Adipocyte (in vitro differentiated cells): ENCODE results near the gene CABCOCO1.

Experiments used
- DNase-seq: peaks from one replicate; pipeline ENCODE4 v3.0.0-alpha.2; 2015; ENCODE audit warnings: low read depth
- H3K27me3 ChIP-seq: replicated peaks from 2 replicates; pipeline ENCODE4 v1.7.0; 2013; ENCODE audit warnings: mild to moderate bottlenecking, low read length, moderate library complexity; ENCODE audit not compliant: control insufficient read depth, insufficient read depth
- H3K36me3 ChIP-seq: 2 replicates; pipeline ENCODE4 v1.7.0; 2013; ENCODE audit warnings: low read length, mild to moderate bottlenecking, moderate library complexity; ENCODE audit not compliant: control insufficient read depth, insufficient read depth, severe bottlenecking
- H3K4me1 ChIP-seq: 2 replicates; pipeline ENCODE4 v1.7.0; 2013; ENCODE audit warnings: mild to moderate bottlenecking, low read length, moderate library complexity; ENCODE audit not compliant: control insufficient read depth, insufficient read depth
- H3K4me3 ChIP-seq: 2 replicates; pipeline ENCODE4 v1.7.0; 2013; ENCODE audit warnings: mild to moderate bottlenecking, low read length, moderate library complexity
- H3K9ac ChIP-seq: 2 replicates; pipeline ENCODE4 v1.7.0; 2013; ENCODE audit warnings: mild to moderate bottlenecking, low read length, moderate library complexity
- H3K9me3 ChIP-seq: 2 replicates; pipeline ENCODE4 v1.7.0; 2013; ENCODE audit warnings: mild to moderate bottlenecking, low read length, moderate library complexity; ENCODE audit not compliant: control insufficient read depth

Gene CABCOCO1

GRCh38 chr10:61642676-61643075 lies 20.1 kb upstream of the CABCOCO1 start:
- Histone ChIP-seq H3K36me3 (no peaks in the 10 kb centered on the region), H3K4me1 (peaks cover 18% of the 10 kb centered on the region), H3K9ac (no peak overlapping the region), H3K9me3 (no peaks in the 10 kb centered on the region), H3K27me3 (no peaks in the 10 kb centered on the region), H3K4me3 (peak overlapping the region; percentile 67)
- peak; percentile 88 for DNase-seq

- Histone ChIP-seq H3K9me3 (no peaks in the 10 kb centered on the region), H3K4me3 (peak overlapping the region; percentile 67), H3K4me1 (peaks cover 18% of the 10 kb centered on the region), H3K27me3 (no peaks in the 10 kb centered on the region), H3K36me3 (no peaks in the 10 kb centered on the region), H3K9ac (no peak overlapping the region)
- DNase-seq, result peak; percentile 75
These were observed 19.4 kb upstream of the CABCOCO1 start for GRCh38 chr10:61643316-61643751.

- Histone ChIP-seq H3K4me3 (no peak overlapping the region), H3K36me3 (no peaks in the 10 kb centered on the region), H3K4me1 (no peaks in the 10 kb centered on the region), H3K9me3 (no peaks in the 10 kb centered on the region), H3K9ac (no peak overlapping the region), H3K27me3 (no peaks in the 10 kb centered on the region)
- DNase-seq, result no peak
These were observed 9.0 kb upstream of the CABCOCO1 start for GRCh38 chr10:61653699-61654098.

GRCh38 chr10:61655335-61655851 lies 7.3 kb upstream of the CABCOCO1 start:
- no peak overlapping the region for H3K4me3 ChIP-seq
- no peaks in the 10 kb centered on the region for H3K36me3 ChIP-seq
- H3K9ac ChIP-seq, result no peak overlapping the region
- no peaks in the 10 kb centered on the region for H3K9me3 ChIP-seq
- H3K4me1 ChIP-seq, result no peaks in the 10 kb centered on the region
- peak; percentile 48 for DNase-seq
- no peaks in the 10 kb centered on the region for H3K27me3 ChIP-seq

GRCh38 chr10:61663466-61663865 lies 737 bp downstream of the CABCOCO1 start:
- DNase-seq, result no peak
- no peaks in the 10 kb centered on the region for H3K27me3 ChIP-seq
- peak overlapping the region; percentile 73 for H3K9ac ChIP-seq
- H3K4me3 ChIP-seq, result peak overlapping the region; percentile 85
- no peaks in the 10 kb centered on the region for H3K36me3 ChIP-seq
- H3K9me3 ChIP-seq, result no peaks in the 10 kb centered on the region
- H3K4me1 ChIP-seq, result peaks cover 8% of the 10 kb centered on the region

GRCh38 chr10:61664985-61665384 lies 2.3 kb downstream of the CABCOCO1 start:
- DNase-seq, result no peak
- H3K9ac ChIP-seq, result no peak overlapping the region
- no peaks in the 10 kb centered on the region for H3K36me3 ChIP-seq
- no peaks in the 10 kb centered on the region for H3K27me3 ChIP-seq
- peaks cover 8% of the 10 kb centered on the region for H3K4me1 ChIP-seq
- no peaks in the 10 kb centered on the region for H3K9me3 ChIP-seq
- H3K4me3 ChIP-seq, result no peak overlapping the region

GRCh38 chr10:61669161-61669725 lies 6.5 kb downstream of the CABCOCO1 start:
- Histone ChIP-seq H3K9ac (no peak overlapping the region), H3K9me3 (no peaks in the 10 kb centered on the region), H3K4me1 (no peaks in the 10 kb centered on the region), H3K36me3 (no peaks in the 10 kb centered on the region), H3K4me3 (no peak overlapping the region), H3K27me3 (no peaks in the 10 kb centered on the region)
- DNase-seq, result peak; percentile 54

GRCh38 chr10:61669849-61670248 lies 7.1 kb downstream of the CABCOCO1 start:
- Histone ChIP-seq H3K9ac (no peak overlapping the region), H3K27me3 (no peaks in the 10 kb centered on the region)

GRCh38 chr10:61673360-61673759 lies 10.6 kb downstream of the CABCOCO1 start:
- no peaks in the 10 kb centered on the region for H3K9me3 ChIP-seq
- no peak for DNase-seq
- H3K9ac ChIP-seq, result no peak overlapping the region
- no peaks in the 10 kb centered on the region for H3K4me1 ChIP-seq
- no peaks in the 10 kb centered on the region for H3K36me3 ChIP-seq
- no peaks in the 10 kb centered on the region for H3K27me3 ChIP-seq
- H3K4me3 ChIP-seq, result no peak overlapping the region

More at GRCh38 chr10:61669849-61670248, 7.1 kb downstream of the CABCOCO1 start:
- DNase-seq, result peak; percentile 8
- no peak overlapping the region for H3K4me3 ChIP-seq
- H3K36me3 ChIP-seq, result no peaks in the 10 kb centered on the region
- H3K4me1 ChIP-seq, result no peaks in the 10 kb centered on the region
- H3K9me3 ChIP-seq, result no peaks in the 10 kb centered on the region

- Histone ChIP-seq H3K27me3 (no peaks in the 10 kb centered on the region), H3K36me3 (no peaks in the 10 kb centered on the region), H3K4me3 (no peak overlapping the region), H3K4me1 (no peaks in the 10 kb centered on the region), H3K9me3 (no peaks in the 10 kb centered on the region), H3K9ac (no peak overlapping the region)
- DNase-seq, result no peak
These were observed 19.6 kb downstream of the CABCOCO1 start for GRCh38 chr10:61682323-61682722.

GRCh38 chr10:61683319-61683718 lies 20.6 kb downstream of the CABCOCO1 start:
- no peak for DNase-seq
- Histone ChIP-seq H3K4me1 (no peaks in the 10 kb centered on the region), H3K36me3 (no peaks in the 10 kb centered on the region), H3K4me3 (no peak overlapping the region), H3K9me3 (no peaks in the 10 kb centered on the region), H3K27me3 (no peaks in the 10 kb centered on the region), H3K9ac (no peak overlapping the region)
